Measurements from ENCODE around the gene SCYL3.

DNA sequence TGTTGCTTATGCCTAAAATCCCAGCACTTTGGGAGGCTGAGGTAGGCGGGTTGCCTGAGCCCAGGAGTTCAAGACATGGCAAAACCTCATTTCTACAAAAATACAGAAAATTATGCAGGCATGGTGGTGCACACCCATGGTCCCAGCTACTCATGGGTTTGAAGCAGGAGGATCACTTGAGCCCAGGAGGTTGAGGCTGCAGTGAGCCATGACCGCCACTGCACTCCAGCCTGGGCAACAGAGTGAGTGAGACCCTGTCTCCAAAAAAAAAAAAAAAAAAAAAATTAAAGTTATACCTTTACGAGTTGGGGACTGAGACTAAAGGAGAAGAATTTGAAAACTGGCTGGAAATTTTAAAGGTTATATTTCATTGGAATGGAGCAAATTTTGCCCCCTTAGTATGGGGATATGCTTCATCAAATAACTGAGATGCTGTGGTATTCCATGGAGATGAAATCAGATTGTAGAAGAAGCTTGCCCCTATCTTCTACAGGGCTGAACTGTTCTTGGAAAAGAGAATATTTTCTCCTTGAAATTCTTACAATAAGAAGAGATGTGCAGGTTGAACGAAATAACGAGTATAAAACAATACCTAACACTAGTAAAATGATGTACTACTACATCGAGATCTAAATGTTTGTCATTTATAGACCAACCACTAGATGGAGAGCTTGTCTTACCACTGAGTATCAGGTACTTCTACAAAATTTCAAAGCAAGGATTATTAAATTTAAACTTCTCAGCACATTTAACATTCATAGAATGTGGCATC lies 34.9 kb upstream of the SCYL3 start:
- no peak for TF ChIP-seq EZH2 (IDR thresholded peaks at IDR 0.05; ENCODE audit: low read depth)
- TF ChIP-seq, protein P1, sequence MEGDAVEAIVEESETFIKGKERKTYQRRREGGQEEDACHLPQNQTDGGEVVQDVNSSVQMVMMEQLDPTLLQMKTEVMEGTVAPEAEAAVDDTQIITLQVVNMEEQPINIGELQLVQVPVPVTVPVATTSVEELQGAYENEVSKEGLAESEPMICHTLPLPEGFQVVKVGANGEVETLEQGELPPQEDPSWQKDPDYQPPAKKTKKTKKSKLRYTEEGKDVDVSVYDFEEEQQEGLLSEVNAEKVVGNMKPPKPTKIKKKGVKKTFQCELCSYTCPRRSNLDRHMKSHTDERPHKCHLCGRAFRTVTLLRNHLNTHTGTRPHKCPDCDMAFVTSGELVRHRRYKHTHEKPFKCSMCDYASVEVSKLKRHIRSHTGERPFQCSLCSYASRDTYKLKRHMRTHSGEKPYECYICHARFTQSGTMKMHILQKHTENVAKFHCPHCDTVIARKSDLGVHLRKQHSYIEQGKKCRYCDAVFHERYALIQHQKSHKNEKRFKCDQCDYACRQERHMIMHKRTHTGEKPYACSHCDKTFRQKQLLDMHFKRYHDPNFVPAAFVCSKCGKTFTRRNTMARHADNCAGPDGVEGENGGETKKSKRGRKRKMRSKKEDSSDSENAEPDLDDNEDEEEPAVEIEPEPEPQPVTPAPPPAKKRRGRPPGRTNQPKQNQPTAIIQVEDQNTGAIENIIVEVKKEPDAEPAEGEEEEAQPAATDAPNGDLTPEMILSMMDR (conservative IDR thresholded peaks at IDR 0.05), result peak; percentile 83

Measured in PC-9 (cell line).